NCI-H128 (cell line): Measurements from ENCODE around the gene RGS16.

Experiments used
- DNase-seq: peaks from one replicate; lab custom pipeline; 2025; ENCODE audit not compliant: unreplicated experiment; lab: John Stamatoyannopoulos, UW

The RGS16 gene

GRCh38 chr1:182584746-182585145 is 19.4 kb downstream of the RGS16 start:
- no peak for DNase-seq

DNA sequence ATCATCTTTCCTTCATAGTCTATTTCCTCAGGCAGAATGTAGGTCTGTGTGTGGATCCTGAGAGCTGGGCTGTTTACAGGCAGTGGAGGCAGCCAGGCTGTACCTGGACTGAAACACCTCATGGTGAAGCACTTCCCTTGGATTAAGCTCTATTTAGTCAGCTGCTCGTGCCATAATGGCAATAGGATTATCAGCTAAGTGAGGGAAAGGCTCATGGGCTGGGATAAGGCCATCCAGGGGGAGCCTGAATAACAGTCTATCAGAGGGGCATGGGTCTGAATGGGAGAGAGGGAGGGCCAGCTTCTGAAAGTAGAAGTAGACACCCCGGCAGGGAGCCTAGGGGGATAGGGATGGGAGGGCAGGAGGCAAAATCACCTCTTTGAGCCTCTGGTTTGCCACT is 23.5 kb downstream of the RGS16 start:
- DNase-seq = no peak

GRCh38 chr1:182575540-182576149 is 28.5 kb downstream of the RGS16 start:
- no peak for DNase-seq

DNA sequence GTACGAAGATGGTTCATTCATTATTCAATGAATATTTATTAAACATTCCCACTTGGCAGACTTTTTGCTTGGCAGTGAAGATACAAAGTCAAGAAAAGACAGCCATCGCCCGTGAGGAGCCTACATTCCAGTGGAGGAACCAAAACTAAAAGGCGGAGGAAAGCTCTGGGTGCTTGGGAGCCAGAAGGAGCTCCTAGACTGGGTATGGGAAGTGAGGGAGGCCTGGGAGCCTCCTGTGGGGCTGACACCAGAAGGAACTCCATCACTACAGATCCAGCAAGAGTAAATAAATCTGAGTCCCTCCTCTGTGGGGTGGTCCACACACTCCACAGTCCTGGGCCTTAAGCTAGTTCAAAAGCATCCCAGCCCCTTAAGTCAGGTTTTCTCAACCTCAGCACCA is 30.0 kb downstream of the RGS16 start:
- DNase-seq = no peak

DNA sequence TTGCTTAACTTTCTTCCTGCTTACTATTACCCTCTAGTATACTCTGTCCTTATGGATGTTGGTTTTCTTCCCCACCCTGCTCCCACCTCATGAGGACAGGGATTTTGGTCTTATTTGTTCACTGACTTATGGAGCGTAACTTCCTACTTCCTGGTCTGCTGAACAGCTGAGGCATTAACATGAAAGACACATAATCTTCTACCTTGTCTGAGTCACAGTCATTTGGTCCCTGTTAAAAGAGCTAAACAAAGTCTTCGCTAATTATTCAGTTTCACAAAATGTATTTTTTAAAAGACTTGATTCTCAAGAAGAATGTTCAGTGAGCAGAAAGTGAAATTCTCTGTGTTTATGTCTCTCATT is 33.6 kb downstream of the RGS16 start:
- no peak for DNase-seq

- DNase-seq = no peak
These were observed 34.1 kb downstream of the RGS16 start for GRCh38 chr1:182569939-182570610.

DNA sequence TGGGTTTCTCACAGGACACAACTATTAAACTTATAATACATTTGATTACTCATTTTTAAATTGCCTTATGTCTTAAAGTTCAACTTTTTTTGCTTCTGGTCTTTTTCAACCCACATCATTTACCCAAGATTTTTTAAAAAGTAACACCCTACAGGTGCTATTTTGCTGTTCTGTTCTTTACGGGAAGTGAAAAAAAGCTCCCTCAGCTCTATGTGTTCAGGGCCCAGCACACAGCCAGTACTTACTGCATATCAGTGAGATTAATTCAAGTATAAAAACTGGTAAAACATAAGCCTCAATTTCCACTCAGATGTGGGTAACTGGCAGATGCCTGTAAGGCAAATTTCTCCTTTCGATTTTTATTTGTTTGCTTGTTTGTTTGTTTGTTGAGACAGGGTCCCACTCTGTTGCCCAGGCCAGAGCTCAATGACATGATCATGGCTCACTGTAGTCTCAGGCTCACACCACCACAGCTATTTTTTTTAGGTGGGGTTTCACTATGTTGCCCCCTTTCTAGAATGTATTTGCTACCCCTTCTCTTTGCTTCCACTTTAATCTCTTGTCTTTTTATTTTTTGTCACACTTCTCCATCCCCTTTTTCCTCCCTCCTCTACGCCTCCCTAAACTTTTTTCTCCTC is 35.4 kb downstream of the RGS16 start:
- no peak for DNase-seq

DNA sequence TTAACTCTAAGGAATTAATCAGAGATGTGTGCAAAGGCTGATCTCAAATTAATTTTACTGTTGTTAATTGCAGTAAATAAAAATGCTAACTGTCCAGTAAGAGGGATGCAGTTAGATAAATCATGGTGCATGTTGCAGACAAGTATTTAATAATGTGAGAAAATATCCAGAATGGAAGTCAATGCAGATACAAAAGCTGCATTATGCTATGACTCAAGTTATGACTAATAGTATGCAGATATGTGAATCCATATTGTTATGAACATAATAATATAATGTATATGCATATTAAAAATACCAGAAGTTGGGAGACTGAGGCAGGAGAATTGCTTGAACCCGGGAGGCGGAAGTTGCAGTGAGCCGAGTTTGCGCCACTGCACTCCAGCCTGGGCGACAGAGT is 36.6 kb downstream of the RGS16 start:
- no peak for DNase-seq

GRCh38 chr1:182565537-182565936 is 38.7 kb downstream of the RGS16 start:
- no peak for DNase-seq

DNA sequence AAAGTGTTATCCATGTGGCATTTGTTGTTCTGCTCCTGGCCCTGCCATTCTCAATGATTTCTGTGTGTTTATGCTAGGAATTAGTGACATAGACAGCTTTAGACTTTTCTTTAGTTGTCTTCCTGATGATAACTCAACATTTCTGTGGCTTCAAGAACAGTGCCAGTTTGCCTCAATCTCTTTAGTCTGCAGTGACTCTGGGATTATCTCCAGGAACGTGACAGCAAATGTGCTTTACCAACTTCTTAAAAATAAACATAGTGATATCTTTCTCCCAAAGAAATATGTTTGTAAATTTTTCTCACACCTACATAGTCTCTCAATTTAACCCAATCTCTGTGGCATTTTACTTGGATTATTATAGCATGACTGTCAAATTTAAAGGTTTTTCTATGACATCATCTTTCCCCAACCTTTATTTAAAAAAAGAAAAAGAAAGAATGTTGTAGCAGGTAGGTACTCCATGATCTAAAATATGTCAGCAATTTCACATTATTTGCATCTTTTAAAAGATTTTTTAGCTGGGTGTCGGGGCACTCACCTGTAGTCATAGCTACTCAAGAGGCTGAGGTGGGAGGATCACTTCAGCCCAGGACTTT is 39.7 kb downstream of the RGS16 start:
- DNase-seq = no peak

- no peak for DNase-seq
These were observed 41.1 kb downstream of the RGS16 start for GRCh38 chr1:182563095-182563494.

DNA sequence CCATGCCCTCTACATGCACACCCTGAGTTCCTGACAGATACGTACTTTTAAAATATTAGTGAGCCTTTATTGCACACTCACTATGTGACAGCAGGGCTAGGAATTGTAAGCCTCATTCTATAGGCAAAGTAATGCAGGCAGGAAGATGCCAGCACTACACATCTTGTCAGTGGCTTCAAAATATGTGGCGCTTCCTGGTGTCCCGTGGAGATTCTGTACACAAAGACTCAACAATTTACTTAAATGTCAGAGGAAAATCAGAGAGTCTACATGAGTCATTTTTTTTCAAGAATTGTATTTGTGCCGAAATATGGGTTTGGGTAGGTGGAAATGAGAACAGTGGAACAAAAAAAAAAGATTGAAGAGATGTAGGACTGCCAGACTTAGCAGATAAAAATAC is 42.7 kb downstream of the RGS16 start:
- DNase-seq = no peak

- no peak for DNase-seq
These were observed 43.7 kb downstream of the RGS16 start for GRCh38 chr1:182560392-182560984.

GRCh38 chr1:182556279-182556678 is 47.9 kb downstream of the RGS16 start:
- DNase-seq = no peak

DNA sequence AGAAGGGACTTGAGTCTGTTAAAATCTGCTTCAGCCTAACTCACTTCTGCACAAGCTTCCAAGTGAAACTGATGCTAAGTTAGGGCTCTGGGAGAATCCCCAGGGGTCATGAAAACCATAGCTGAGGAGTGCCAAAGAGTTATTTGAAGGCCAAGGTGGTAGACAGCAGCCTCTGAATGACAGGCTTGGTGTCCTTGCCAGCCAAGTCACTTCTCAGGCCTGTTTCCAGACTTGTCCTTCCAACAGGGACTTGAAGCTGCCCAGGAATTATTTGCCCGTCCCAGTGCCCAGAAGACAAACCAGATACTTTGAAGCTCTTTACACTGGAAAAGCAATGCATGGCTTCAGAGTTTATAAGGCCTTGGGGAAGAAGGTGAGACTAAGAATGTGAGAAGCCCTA is 48.7 kb downstream of the RGS16 start:
- DNase-seq = no peak

GRCh38 chr1:182552527-182552926 is 51.7 kb downstream of the RGS16 start:
- no peak for DNase-seq

- no peak for DNase-seq
These were observed 54.4 kb downstream of the RGS16 start for GRCh38 chr1:182549811-182550210.

DNA sequence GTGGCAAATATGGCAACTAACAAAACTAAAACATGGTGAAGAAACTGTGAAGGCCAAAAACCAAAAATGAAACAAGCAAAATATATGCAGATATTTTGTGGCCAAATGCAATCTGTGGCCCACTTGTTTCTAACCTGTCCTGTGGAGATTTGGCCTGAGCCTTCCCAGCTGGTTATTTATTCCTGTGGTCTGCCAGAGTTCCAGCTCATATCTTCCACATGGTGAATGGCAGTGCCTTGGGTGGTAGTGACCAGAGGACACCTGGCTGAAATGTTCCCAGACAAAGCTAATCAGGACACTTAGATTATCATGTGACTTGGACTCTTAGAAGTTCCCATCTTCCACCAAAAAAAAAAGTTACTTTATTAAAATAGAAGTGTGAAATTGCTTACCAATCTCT is 54.8 kb downstream of the RGS16 start:
- no peak for DNase-seq
